ENCODE results near the gene TSPO. TPM values are rescaled to one million over a fixed set of nuclear protein-coding genes. Genes with fewer than 3 reads are reported as not detected.
A peak's percentile ranks its signal among the peaks of the same experiment; 100 is the strongest.

TSPO gene
- total and polyA plus RNA-seq, 2 donors from 2014 or later, result 134 to 173 TPM

DNA sequence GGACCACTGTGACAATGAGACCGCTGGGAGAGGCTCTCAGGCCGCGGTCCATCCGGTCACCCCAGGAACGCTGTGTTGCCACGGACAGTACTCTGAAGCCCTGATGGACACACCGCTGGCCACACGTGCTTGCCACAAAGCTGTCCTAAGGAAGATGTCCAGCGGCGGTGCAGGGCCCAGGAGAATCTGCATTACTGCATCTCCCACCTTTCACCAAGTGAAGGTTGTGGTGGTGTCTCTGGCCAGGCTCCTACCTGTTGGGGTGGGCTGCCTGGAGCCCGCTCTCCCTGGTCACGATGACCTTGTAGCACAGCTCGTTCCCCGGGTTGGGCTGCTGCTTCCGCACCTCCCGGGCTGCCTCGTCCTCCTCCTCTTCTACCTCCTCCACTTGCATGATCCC, 31.4 kb downstream of the TSPO start:
- FAIRE-seq (no peak), DNase-seq (peak in 1 of 5 donors; percentile 68)
- Histone ChIP-seq H3K27ac (ENCODE audit: low read depth in 2 of 2, low read length in 2 of 2) (no peak overlapping the region), H3K27me3 (ENCODE audit: control insufficient read depth, insufficient read depth, low read length) (no peaks in the 10 kb centered on the region), H3K9me3 (ENCODE audit: control insufficient read depth in 2 of 3, insufficient read depth in 1 of 3, low read length in 3 of 3) (no peaks in the 10 kb centered on the region), H3K4me3 (ENCODE audit: low read length in 3 of 3) (no peak overlapping the region), H3K9ac (ENCODE audit: low read length in 3 of 3) (no peak overlapping the region), H3K4me1 (ENCODE audit: control insufficient read depth in 2 of 3, insufficient read depth in 2 of 3, low read depth in 1 of 3, low read length in 3 of 3) (peaks cover 0 to 9% (median 6%) of the 10 kb centered on the region in 3 donors), H3K36me3 (ENCODE audit: control insufficient read depth in 2 of 3, insufficient read depth in 3 of 3, low read length in 3 of 3) (peaks cover 0 to 3% (median 0%) of the 10 kb centered on the region in 3 donors)
- no peak for TF ChIP-seq CTCF (IDR thresholded peaks at IDR 0.05; ENCODE audit: borderline replicate concordance, extremely low read depth, insufficient read depth)
- intact Hi-C loops (cut with DNase I), result no loop called here

DNA sequence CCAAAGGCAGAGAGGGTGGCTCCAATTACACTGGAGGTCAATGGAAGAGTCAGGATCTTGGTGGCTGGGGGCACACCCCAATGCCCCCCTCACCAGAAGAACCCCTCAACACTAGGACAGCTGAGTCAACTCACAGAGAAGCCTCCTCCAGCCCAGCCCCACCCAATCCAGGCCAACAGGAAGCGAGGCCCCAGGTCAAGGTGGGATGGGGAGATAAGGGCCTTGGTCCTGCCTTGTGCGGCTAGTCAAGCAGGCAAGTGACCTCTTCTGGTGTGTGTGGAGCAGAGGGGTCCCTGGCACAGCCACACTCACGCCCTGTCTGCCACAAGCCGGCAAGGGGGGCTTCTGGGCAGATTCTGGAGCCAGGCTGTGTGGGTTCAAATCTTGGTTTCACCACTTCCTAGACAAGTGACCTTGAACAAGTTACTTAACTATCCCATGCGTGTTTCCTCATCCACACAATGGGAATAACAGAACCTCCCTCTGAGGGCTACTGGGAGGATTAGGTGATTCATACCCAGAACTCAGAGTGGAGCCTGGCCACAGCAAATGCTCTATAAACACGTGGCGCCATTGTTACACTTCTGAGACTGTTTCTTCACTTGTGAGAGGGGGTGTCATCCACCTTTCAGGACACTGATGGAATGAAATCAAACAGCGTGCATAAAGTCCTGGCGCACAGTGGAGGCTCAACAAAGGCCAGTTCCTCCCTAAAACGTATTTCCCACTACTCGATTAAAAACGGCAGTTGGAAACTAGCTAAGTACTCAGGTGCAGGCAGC, 32.3 kb downstream of the TSPO start:
- H3K9me3 ChIP-seq (ENCODE audit: control insufficient read depth in 2 of 3, insufficient read depth in 1 of 3, low read length in 3 of 3), result no peaks in the 10 kb centered on the region
- no peak overlapping the region for H3K4me3 ChIP-seq (ENCODE audit: low read length in 3 of 3)
- intact Hi-C loops (cut with DNase I), result no loop called here
- no peak overlapping the region for H3K27ac ChIP-seq (ENCODE audit: low read depth in 2 of 2, low read length in 2 of 2)
- FAIRE-seq, result no peak
- no peak overlapping the region for H3K9ac ChIP-seq (ENCODE audit: low read length in 3 of 3)
- H3K36me3 ChIP-seq (ENCODE audit: control insufficient read depth in 2 of 3, insufficient read depth in 3 of 3, low read length in 3 of 3), result peaks cover 0 to 3% (median 0%) of the 10 kb centered on the region in 3 donors
- H3K4me1 ChIP-seq (ENCODE audit: control insufficient read depth in 2 of 3, insufficient read depth in 2 of 3, low read depth in 1 of 3, low read length in 3 of 3), result peaks cover 0 to 10% (median 9%) of the 10 kb centered on the region in 3 donors
- no peak for TF ChIP-seq CTCF (IDR thresholded peaks at IDR 0.05; ENCODE audit: borderline replicate concordance, extremely low read depth, insufficient read depth)
- H3K27me3 ChIP-seq (ENCODE audit: control insufficient read depth, insufficient read depth, low read length), result no peaks in the 10 kb centered on the region
- peak in 1 of 5 donors; percentile 60 for DNase-seq

DNA sequence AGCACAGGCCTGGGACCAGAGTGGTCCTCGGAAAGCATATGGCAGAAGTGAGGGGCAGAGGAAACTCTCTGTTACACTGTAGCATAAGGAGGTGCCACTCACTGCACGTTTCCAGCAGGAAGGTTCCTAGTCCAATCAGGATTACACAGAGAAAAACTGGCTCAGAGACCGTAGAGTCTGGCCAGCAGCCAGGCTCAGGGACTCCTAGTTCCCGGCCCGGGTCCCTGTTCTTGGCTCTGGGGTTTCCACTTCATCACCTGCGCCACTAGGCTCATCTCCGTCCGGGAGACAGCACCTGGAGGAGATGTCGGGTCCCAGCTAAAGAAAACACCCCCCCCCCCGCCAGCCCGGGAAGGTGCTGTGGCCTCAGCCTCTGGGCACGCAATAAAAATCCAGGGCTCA, 34.5 kb downstream of the TSPO start:
- DNase-seq (peak; percentile 19 to 83 (median 78)), FAIRE-seq (no peak)

More for the DNA sequence above, 34.5 kb downstream of the TSPO start:
- Histone ChIP-seq H3K27me3 (ENCODE audit: control insufficient read depth, insufficient read depth, low read length) (no peaks in the 10 kb centered on the region), H3K36me3 (ENCODE audit: control insufficient read depth in 2 of 3, insufficient read depth in 3 of 3, low read length in 3 of 3) (no peaks in the 10 kb centered on the region), H3K4me1 (ENCODE audit: control insufficient read depth in 2 of 3, insufficient read depth in 2 of 3, low read depth in 1 of 3, low read length in 3 of 3) (peaks cover 0 to 10% (median 9%) of the 10 kb centered on the region in 3 donors), H3K4me3 (ENCODE audit: low read length in 3 of 3) (peak overlapping the region in 2 of 3 donors; percentile 47 to 76), H3K27ac (ENCODE audit: low read depth in 2 of 2, low read length in 2 of 2) (no peak overlapping the region), H3K9me3 (ENCODE audit: control insufficient read depth in 2 of 3, insufficient read depth in 1 of 3, low read length in 3 of 3) (no peaks in the 10 kb centered on the region), H3K9ac (ENCODE audit: low read length in 3 of 3) (peak overlapping the region in 1 of 3 donors; percentile 77)
- no peak for TF ChIP-seq CTCF (IDR thresholded peaks at IDR 0.05; ENCODE audit: borderline replicate concordance, extremely low read depth, insufficient read depth)
- intact Hi-C loops (cut with DNase I), result no loop called here

Measured in kidney (tissue), 14 donors.